ENCODE data around the gene TPST1. TPM values are rescaled to one million over a fixed set of nuclear protein-coding genes. Genes with fewer than 3 reads are reported as not detected.
"Not testable (repeated sequence)": the region's sequence is repeated elsewhere in the genome, so short reads cannot be mapped to it uniquely, and the experiment has no call there.

Gene TPST1
- total RNA-seq, 3 donors from 2014 or later: 1.1 to 2.0 (median 1.4) TPM

DNA sequence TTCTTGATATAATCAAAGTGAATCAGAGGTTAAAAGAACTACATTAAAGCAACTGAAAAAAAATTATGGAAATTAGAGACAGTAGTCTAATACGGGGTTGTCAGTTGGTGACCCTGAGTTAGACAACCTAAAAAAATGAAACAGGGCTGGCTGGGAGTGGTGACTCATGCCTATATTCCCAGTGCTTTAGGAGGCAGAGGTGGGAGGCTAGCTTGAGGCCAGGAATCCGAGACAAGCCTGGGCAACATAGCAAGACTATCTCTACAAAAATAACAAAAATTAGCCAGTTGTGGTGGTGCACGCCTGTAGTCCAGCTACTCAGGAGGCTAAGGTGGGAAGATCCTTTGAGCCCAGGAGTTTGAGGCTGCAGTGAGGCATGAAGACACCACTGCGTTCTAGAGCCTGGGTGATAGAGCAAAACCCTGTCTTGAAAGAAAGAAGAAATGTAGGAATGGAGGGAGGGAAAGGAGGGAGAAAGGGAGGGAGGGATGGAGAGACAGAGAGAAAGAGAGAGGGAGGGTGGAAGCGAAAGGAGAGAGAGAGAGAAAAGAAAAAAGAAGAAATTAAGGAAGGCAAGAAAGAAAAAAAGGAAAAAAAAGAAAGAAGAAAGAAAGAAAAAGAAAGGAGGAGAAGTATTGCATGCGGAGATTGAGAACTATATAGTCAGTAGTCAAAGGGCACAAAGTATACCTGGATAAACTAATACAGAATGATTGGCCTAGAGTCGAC lies 166.1 kb downstream of the TPST1 start:
- peaks cover 5% of the 10 kb centered on the region for H3K36me3 Mint-ChIP-seq (ENCODE audit: insufficient read depth)
- no peak overlapping the region for H3K4me3 Mint-ChIP-seq
- no peaks in the 10 kb centered on the region for H3K27me3 Mint-ChIP-seq (ENCODE audit: low read depth)

GRCh38 chr7:66374141-66374840 lies 169.2 kb downstream of the TPST1 start:
- H3K9me3 Mint-ChIP-seq; DNase-seq; H3K4me3 Mint-ChIP-seq; H3K4me1 Mint-ChIP-seq (ENCODE audit: low read depth); H3K27me3 Mint-ChIP-seq (ENCODE audit: low read depth); ATAC-seq: not testable (repeated sequence)
- peaks cover 17% of the 10 kb centered on the region for H3K36me3 Mint-ChIP-seq (ENCODE audit: insufficient read depth)

More for the DNA sequence above, 166.1 kb downstream of the TPST1 start:
- ATAC-seq (no peak), DNase-seq (no peak)
- Mint-ChIP-seq H3K9me3 (peaks cover 6% of the 10 kb centered on the region), H3K4me1 (ENCODE audit: low read depth) (no peaks in the 10 kb centered on the region)

DNA sequence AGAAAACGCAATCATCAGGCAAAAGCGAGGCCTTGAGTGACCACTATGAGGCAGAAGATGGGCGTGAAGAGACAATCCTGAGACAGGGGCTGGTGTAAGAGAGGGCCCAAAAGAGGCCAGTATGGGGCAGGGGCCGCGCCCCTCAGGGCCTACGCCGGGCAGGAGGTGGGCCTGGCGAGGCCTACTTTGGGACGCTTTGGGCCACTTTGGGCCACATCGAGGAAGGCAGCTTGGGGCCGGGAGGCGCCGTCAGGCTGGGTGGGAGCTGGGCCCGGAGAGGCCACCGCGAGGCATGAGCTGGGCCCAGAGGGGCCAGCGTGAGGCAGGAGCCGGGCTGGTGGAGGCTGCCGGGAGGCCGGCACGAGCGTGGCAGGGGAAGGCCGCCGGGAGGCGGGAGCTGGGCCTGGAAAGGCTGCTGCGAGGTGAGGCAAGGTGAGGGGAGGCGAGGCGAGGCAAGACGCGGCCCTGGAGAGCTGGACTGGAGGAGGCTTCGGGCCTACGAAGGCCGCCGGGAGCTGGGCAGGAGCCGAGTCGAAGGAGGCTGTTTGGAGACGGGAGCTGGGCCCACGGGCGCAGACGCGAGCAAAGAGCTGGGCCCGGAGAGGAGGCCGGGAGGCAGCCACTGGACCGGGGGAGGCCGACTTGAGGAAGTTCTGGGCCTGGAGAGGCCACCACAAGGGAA lies 171.3 kb downstream of the TPST1 start:
- Mint-ChIP-seq H3K27me3 (ENCODE audit: low read depth) (no peaks in the 10 kb centered on the region), H3K36me3 (ENCODE audit: insufficient read depth) (peaks cover 30% of the 10 kb centered on the region), H3K4me1 (ENCODE audit: low read depth) (no peaks in the 10 kb centered on the region), H3K4me3 (no peak overlapping the region), H3K9me3 (peaks cover 7% of the 10 kb centered on the region)
- DNase-seq: no peak
- ATAC-seq: no peak

GRCh38 chr7:66377045-66377444 lies 171.9 kb downstream of the TPST1 start:
- ATAC-seq: no peak
- Mint-ChIP-seq H3K4me3 (no peak overlapping the region), H3K36me3 (ENCODE audit: insufficient read depth) (peaks cover 30% of the 10 kb centered on the region), H3K9me3 (peaks cover 7% of the 10 kb centered on the region), H3K4me1 (ENCODE audit: low read depth) (no peaks in the 10 kb centered on the region), H3K27me3 (ENCODE audit: low read depth) (no peaks in the 10 kb centered on the region)
- DNase-seq: no peak

DNA sequence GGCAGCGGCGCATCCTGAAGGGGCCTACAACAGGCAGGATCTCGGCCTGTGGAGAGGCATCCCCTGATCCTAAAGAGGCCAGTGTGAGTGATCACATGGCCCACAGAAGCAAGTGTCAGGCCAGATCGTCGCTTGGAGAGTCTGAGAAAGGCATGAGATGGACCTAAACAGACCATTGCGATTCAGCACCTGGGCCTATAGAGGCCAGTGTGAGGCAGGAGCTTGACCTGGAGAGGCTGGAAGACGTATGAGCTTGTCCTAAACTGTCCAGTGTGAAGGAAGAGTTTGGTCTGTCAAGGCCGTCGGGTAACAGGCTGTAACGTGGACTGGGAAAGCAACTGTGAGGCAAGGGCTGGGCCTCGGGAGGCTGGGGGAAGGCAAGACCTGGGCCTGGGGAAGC lies 172.6 kb downstream of the TPST1 start:
- Mint-ChIP-seq H3K4me3 (no peak overlapping the region), H3K27me3 (ENCODE audit: low read depth) (no peaks in the 10 kb centered on the region), H3K4me1 (ENCODE audit: low read depth) (no peaks in the 10 kb centered on the region), H3K36me3 (ENCODE audit: insufficient read depth) (peaks cover 33% of the 10 kb centered on the region), H3K9me3 (peaks cover 7% of the 10 kb centered on the region)
- DNase-seq (no peak), ATAC-seq (no peak)

DNA sequence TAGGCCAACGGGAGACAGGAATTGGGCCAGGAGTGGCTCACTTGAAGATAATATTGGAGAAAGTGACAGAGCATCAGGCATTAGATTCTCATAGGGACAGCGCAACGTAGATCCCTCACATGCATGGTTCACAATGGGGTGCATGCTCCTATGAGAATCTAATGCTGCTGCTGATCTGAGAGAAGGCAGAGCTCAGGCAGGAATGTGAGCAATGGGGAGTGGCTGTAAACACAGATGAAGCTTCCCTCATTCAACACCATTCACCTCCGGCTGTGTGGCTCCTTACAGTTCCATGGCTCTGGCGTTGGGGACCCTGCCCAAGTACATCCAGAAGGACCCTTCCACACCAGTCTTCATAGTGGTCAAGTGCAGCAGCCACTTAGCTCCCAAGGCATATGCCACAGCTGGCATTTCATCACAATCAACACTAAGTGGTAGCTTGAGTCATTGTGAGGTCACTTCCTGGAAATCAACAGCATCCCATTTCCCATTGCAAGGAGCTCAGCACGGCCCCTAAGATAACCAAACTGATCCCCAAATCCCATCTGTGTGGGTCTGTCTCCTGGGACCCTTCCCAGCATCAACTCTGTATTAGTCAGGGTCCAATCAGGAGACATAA lies 174.5 kb downstream of the TPST1 start:
- no peaks in the 10 kb centered on the region for H3K4me1 Mint-ChIP-seq (ENCODE audit: low read depth)

GRCh38 chr7:66380272-66380888 lies 175.2 kb downstream of the TPST1 start:
- Mint-ChIP-seq H3K9me3 (peaks cover 7% of the 10 kb centered on the region), H3K4me1 (ENCODE audit: low read depth) (no peaks in the 10 kb centered on the region), H3K36me3 (ENCODE audit: insufficient read depth) (peaks cover 33% of the 10 kb centered on the region), H3K4me3 (no peak overlapping the region), H3K27me3 (ENCODE audit: low read depth) (no peaks in the 10 kb centered on the region)
- DNase-seq: no peak
- ATAC-seq: no peak

More for the DNA sequence above, 174.5 kb downstream of the TPST1 start:
- H3K9me3 Mint-ChIP-seq: peaks cover 7% of the 10 kb centered on the region
- H3K36me3 Mint-ChIP-seq (ENCODE audit: insufficient read depth): peaks cover 33% of the 10 kb centered on the region
- no peak for ATAC-seq
- H3K27me3 Mint-ChIP-seq (ENCODE audit: low read depth): no peaks in the 10 kb centered on the region
- no peak for DNase-seq
- H3K4me3 Mint-ChIP-seq: no peak overlapping the region

DNA sequence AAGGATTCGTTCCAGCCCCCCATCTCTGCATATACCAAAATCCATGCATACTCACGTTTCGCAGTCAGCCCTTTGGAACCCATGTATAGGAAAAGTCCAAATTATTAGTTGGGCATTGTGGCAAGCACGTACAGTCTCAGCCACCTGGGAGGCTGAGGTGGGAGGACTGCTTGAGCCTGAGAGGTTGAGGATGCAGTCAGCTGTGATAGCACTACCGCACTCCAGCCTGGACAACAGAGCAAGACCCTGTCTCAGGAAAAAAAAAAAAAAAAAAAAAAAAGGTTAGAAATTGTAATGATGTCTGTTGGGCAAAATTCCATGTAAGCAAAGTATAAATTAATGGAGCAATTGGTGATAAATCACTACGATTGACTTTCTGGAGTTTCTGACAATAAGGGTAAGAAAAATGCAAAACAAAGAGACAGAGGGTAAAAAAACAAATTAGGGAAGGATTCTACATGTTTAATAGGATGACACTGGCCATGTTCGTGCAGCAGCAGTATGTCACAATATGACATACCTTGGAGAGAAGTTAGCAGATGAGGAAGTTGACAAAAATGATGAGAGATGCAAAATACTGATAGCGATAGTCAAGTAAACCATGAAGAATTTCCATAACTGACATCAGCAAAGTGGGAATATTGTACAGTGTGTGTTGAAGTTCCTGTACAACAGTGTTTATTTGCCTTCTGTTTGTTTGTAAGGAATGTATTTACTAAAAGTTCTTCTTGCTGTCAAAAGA lies 177.2 kb downstream of the TPST1 start:
- not testable (repeated sequence) for DNase-seq; H3K4me1 Mint-ChIP-seq (ENCODE audit: low read depth); H3K9me3 Mint-ChIP-seq; ATAC-seq; H3K27me3 Mint-ChIP-seq (ENCODE audit: low read depth); H3K4me3 Mint-ChIP-seq
- peaks cover 29% of the 10 kb centered on the region for H3K36me3 Mint-ChIP-seq (ENCODE audit: insufficient read depth)

DNA sequence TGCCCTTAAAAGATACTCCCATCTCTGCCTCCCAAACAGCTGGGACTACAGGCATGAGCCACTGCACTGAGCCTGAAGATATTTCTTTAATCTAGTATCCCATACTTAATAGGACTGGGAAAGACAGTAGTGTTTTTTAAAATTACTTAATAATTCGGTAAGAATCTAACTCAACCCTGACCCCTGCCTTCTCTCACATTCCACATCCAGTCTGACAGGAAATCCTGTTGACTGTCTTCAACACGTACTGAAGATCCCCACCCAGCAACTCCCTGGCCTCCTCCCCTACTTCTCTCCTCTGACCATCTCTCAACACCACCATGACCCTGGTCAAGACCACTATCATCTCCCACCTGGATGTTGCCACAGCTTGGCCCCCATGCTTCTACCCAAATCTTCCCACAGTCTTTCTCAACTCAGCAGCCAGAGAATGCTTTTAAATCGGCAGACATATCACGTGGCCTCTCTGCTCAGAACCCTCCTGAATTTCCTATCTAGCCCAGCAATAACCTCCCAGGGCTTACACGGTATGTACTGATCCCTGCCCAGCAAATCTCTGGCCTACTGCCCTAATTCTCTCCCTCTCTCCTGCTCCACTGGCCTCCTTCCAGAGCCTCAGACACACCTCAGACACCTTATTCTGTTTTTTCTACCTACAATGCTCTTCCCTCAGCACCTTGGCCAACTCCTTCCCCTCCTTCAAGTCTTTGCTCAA lies 180.2 kb downstream of the TPST1 start:
- not testable (repeated sequence) for H3K4me3 Mint-ChIP-seq; H3K4me1 Mint-ChIP-seq (ENCODE audit: low read depth)

GRCh38 chr7:66395128-66395571 lies 190.0 kb downstream of the TPST1 start:
- H3K27me3 Mint-ChIP-seq (ENCODE audit: low read depth); H3K4me1 Mint-ChIP-seq (ENCODE audit: low read depth); DNase-seq; H3K9me3 Mint-ChIP-seq; H3K4me3 Mint-ChIP-seq; ATAC-seq: not testable (repeated sequence)
- peaks cover 10% of the 10 kb centered on the region for H3K36me3 Mint-ChIP-seq (ENCODE audit: insufficient read depth)

More for the DNA sequence above, 180.2 kb downstream of the TPST1 start:
- not testable (repeated sequence) for H3K9me3 Mint-ChIP-seq; ATAC-seq; DNase-seq; H3K27me3 Mint-ChIP-seq (ENCODE audit: low read depth)
- H3K36me3 Mint-ChIP-seq (ENCODE audit: insufficient read depth): peaks cover 12% of the 10 kb centered on the region

- H3K27me3 Mint-ChIP-seq (ENCODE audit: low read depth); H3K4me1 Mint-ChIP-seq (ENCODE audit: low read depth); H3K9me3 Mint-ChIP-seq; H3K4me3 Mint-ChIP-seq; DNase-seq; ATAC-seq: not testable (repeated sequence)
- peaks cover 10% of the 10 kb centered on the region for H3K36me3 Mint-ChIP-seq (ENCODE audit: insufficient read depth)
Observed at GRCh38 chr7:66396052-66396451, 190.9 kb downstream of the TPST1 start.

- DNase-seq; ATAC-seq; H3K4me1 Mint-ChIP-seq (ENCODE audit: low read depth): not testable (repeated sequence)
Observed at GRCh38 chr7:66398841-66399240, 193.7 kb downstream of the TPST1 start.

GRCh38 chr7:66399566-66399965 lies 194.4 kb downstream of the TPST1 start:
- Mint-ChIP-seq H3K4me3 (no peak overlapping the region), H3K9me3 (peaks cover 10% of the 10 kb centered on the region), H3K36me3 (ENCODE audit: insufficient read depth) (peaks cover 23% of the 10 kb centered on the region), H3K4me1 (ENCODE audit: low read depth) (no peaks in the 10 kb centered on the region), H3K27me3 (ENCODE audit: low read depth) (no peaks in the 10 kb centered on the region)
- DNase-seq (no peak), ATAC-seq (no peak)

More at GRCh38 chr7:66398841-66399240, 193.7 kb downstream of the TPST1 start:
- not testable (repeated sequence) for H3K9me3 Mint-ChIP-seq; H3K27me3 Mint-ChIP-seq (ENCODE audit: low read depth); H3K4me3 Mint-ChIP-seq
- H3K36me3 Mint-ChIP-seq (ENCODE audit: insufficient read depth): peaks cover 23% of the 10 kb centered on the region

Data from activated T-cell treated with anti-CD3 and anti-CD28 coated beads, Interleukin-2, amount 50 U/mL, for 4 hours (primary cell).